Measurements from ENCODE around the gene PARP12. TPM values are rescaled to one million over a fixed set of nuclear protein-coding genes. Genes with fewer than 3 reads are reported as not detected.

Gene PARP12
- total RNA-seq, 1 experiment from 2014 or later: 5.0 TPM

- DNase-seq: no peak
- H3K4me3 ChIP-seq (ENCODE audit: insufficient read depth, low read depth, low read length): no peak overlapping the region
- no peaks in the 10 kb centered on the region for H3K27me3 ChIP-seq (ENCODE audit: control insufficient read depth, insufficient read depth, low read length)
Measured at GRCh38 chr7:140035400-140036223, 27.1 kb downstream of the PARP12 start.

GRCh38 chr7:140034421-140034820, 28.3 kb downstream of the PARP12 start:
- DNase-seq: no peak

More at GRCh38 chr7:140035400-140036223, 27.1 kb downstream of the PARP12 start:
- H3K36me3 ChIP-seq (replicated peaks; ENCODE audit: control insufficient read depth, insufficient read depth, low read length): no peaks in the 10 kb centered on the region; the same call in none of the 2 replicates

GRCh38 chr7:140033779-140034363, 28.9 kb downstream of the PARP12 start:
- DNase-seq: no peak
- Histone ChIP-seq H3K4me3 (ENCODE audit: insufficient read depth, low read depth, low read length) (no peak overlapping the region), H3K27me3 (ENCODE audit: control insufficient read depth, insufficient read depth, low read length) (no peaks in the 10 kb centered on the region), H3K36me3 (replicated peaks; ENCODE audit: control insufficient read depth, insufficient read depth, low read length) (no peaks in the 10 kb centered on the region; the same call in none of the 2 replicates)

More at GRCh38 chr7:140034421-140034820, 28.3 kb downstream of the PARP12 start:
- Histone ChIP-seq H3K4me3 (ENCODE audit: insufficient read depth, low read depth, low read length) (no peak overlapping the region), H3K27me3 (ENCODE audit: control insufficient read depth, insufficient read depth, low read length) (no peaks in the 10 kb centered on the region), H3K36me3 (replicated peaks; ENCODE audit: control insufficient read depth, insufficient read depth, low read length) (no peaks in the 10 kb centered on the region; the same call in none of the 2 replicates)

GRCh38 chr7:140033036-140033435, 29.7 kb downstream of the PARP12 start:
- Histone ChIP-seq H3K27me3 (ENCODE audit: control insufficient read depth, insufficient read depth, low read length) (no peaks in the 10 kb centered on the region), H3K4me3 (ENCODE audit: insufficient read depth, low read depth, low read length) (no peak overlapping the region), H3K36me3 (replicated peaks; ENCODE audit: control insufficient read depth, insufficient read depth, low read length) (no peaks in the 10 kb centered on the region; the same call in none of the 2 replicates)
- DNase-seq: no peak

- Histone ChIP-seq H3K27me3 (ENCODE audit: control insufficient read depth, insufficient read depth, low read length) (no peaks in the 10 kb centered on the region), H3K36me3 (replicated peaks; ENCODE audit: control insufficient read depth, insufficient read depth, low read length) (no peaks in the 10 kb centered on the region; the same call in none of the 2 replicates), H3K4me3 (ENCODE audit: insufficient read depth, low read depth, low read length) (no peak overlapping the region)
Measured at GRCh38 chr7:140031364-140031763, 31.4 kb downstream of the PARP12 start.

GRCh38 chr7:140029072-140029471, 33.7 kb downstream of the PARP12 start:
- DNase-seq: no peak
- no peaks in the 10 kb centered on the region; the same call in none of the 2 replicates for H3K36me3 ChIP-seq (replicated peaks; ENCODE audit: control insufficient read depth, insufficient read depth, low read length)
- no peaks in the 10 kb centered on the region for H3K27me3 ChIP-seq (ENCODE audit: control insufficient read depth, insufficient read depth, low read length)

More at GRCh38 chr7:140031364-140031763, 31.4 kb downstream of the PARP12 start:
- no peak for DNase-seq

GRCh38 chr7:140028311-140028710, 34.4 kb downstream of the PARP12 start:
- no peak for DNase-seq
- Histone ChIP-seq H3K36me3 (replicated peaks; ENCODE audit: control insufficient read depth, insufficient read depth, low read length) (no peaks in the 10 kb centered on the region; the same call in 1 of the 2 replicates), H3K27me3 (ENCODE audit: control insufficient read depth, insufficient read depth, low read length) (no peaks in the 10 kb centered on the region), H3K4me3 (ENCODE audit: insufficient read depth, low read depth, low read length) (no peak overlapping the region)

More at GRCh38 chr7:140029072-140029471, 33.7 kb downstream of the PARP12 start:
- H3K4me3 ChIP-seq (ENCODE audit: insufficient read depth, low read depth, low read length): no peak overlapping the region

GRCh38 chr7:140027858-140028257, 34.9 kb downstream of the PARP12 start:
- no peaks in the 10 kb centered on the region for H3K36me3 ChIP-seq (replicated peaks; ENCODE audit: control insufficient read depth, insufficient read depth, low read length)
- no peak overlapping the region for H3K4me3 ChIP-seq (ENCODE audit: insufficient read depth, low read depth, low read length)
- DNase-seq: no peak
- H3K27me3 ChIP-seq (ENCODE audit: control insufficient read depth, insufficient read depth, low read length): no peaks in the 10 kb centered on the region

GRCh38 chr7:140026935-140027334, 35.8 kb downstream of the PARP12 start:
- no peaks in the 10 kb centered on the region for H3K27me3 ChIP-seq (ENCODE audit: control insufficient read depth, insufficient read depth, low read length)
- H3K4me3 ChIP-seq (ENCODE audit: insufficient read depth, low read depth, low read length): no peak overlapping the region
- DNase-seq: no peak
- H3K36me3 ChIP-seq (replicated peaks; ENCODE audit: control insufficient read depth, insufficient read depth, low read length): no peaks in the 10 kb centered on the region

GRCh38 chr7:140025814-140026433, 36.8 kb downstream of the PARP12 start:
- H3K36me3 ChIP-seq (replicated peaks; ENCODE audit: control insufficient read depth, insufficient read depth, low read length): no peaks in the 10 kb centered on the region

GRCh38 chr7:140025241-140025640, 37.5 kb downstream of the PARP12 start:
- H3K36me3 ChIP-seq (replicated peaks; ENCODE audit: control insufficient read depth, insufficient read depth, low read length): no peaks in the 10 kb centered on the region
- no peak overlapping the region for H3K4me3 ChIP-seq (ENCODE audit: insufficient read depth, low read depth, low read length)
- no peaks in the 10 kb centered on the region for H3K27me3 ChIP-seq (ENCODE audit: control insufficient read depth, insufficient read depth, low read length)
- DNase-seq: no peak

More at GRCh38 chr7:140025814-140026433, 36.8 kb downstream of the PARP12 start:
- Histone ChIP-seq H3K27me3 (ENCODE audit: control insufficient read depth, insufficient read depth, low read length) (no peaks in the 10 kb centered on the region), H3K4me3 (ENCODE audit: insufficient read depth, low read depth, low read length) (no peak overlapping the region)
- no peak for DNase-seq

- Histone ChIP-seq H3K36me3 (replicated peaks; ENCODE audit: control insufficient read depth, insufficient read depth, low read length) (no peaks in the 10 kb centered on the region), H3K4me3 (ENCODE audit: insufficient read depth, low read depth, low read length) (no peak overlapping the region), H3K27me3 (ENCODE audit: control insufficient read depth, insufficient read depth, low read length) (no peaks in the 10 kb centered on the region)
- no peak for DNase-seq
Measured at GRCh38 chr7:140024585-140024984, 38.2 kb downstream of the PARP12 start.

GRCh38 chr7:140023728-140024127, 39.0 kb downstream of the PARP12 start:
- H3K27me3 ChIP-seq (ENCODE audit: control insufficient read depth, insufficient read depth, low read length): no peaks in the 10 kb centered on the region
- no peak for DNase-seq
- no peaks in the 10 kb centered on the region for H3K36me3 ChIP-seq (replicated peaks; ENCODE audit: control insufficient read depth, insufficient read depth, low read length)
- no peak overlapping the region for H3K4me3 ChIP-seq (ENCODE audit: insufficient read depth, low read depth, low read length)

- no peaks in the 10 kb centered on the region for H3K36me3 ChIP-seq (replicated peaks; ENCODE audit: control insufficient read depth, insufficient read depth, low read length)
Measured at GRCh38 chr7:140022582-140023211, 40.1 kb downstream of the PARP12 start.

More at GRCh38 chr7:140022582-140023211, 40.1 kb downstream of the PARP12 start:
- no peaks in the 10 kb centered on the region for H3K27me3 ChIP-seq (ENCODE audit: control insufficient read depth, insufficient read depth, low read length)
- no peak for DNase-seq
- H3K4me3 ChIP-seq (ENCODE audit: insufficient read depth, low read depth, low read length): no peak overlapping the region
